K562 (cell line): ENCODE measurements around the gene TMOD3.

Experiments
- DNMT1 ChIP-seq: fragments of 450-650 bp; IDR thresholded peaks from 2 replicates; pipeline ENCODE4 v1.6.1; 2016; ENCODE audit warnings: antibody characterized with exemption, mild to moderate bottlenecking
- KLF10 ChIP-seq: fragments of 250-450 bp; sonication (Bioruptor Pico); IDR thresholded peaks from 2 replicates; pipeline ENCODE4 v1.6.1; 2021; ENCODE audit warnings: matching md5 sums

- TF ChIP-seq DNMT1 (no peak), KLF10 (CRISPR knock-in tag) (no peak)
Measured at GRCh38 chr15:51938286-51938685, 108.8 kb downstream of the TMOD3 start.
